ENCODE measurements around the gene RACGAP1.

Gene RACGAP1

GRCh38 chr12:49941556-49942511 is 83.5 kb downstream of the RACGAP1 start:
- DNase-seq (ENCODE audit: low read depth in 2 of 2): no peak

- DNase-seq (ENCODE audit: low read depth in 2 of 2): no peak
Observed at GRCh38 chr12:49939707-49940106, 85.6 kb downstream of the RACGAP1 start.

- DNase-seq (ENCODE audit: low read depth in 2 of 2): no peak
Observed at GRCh38 chr12:49939307-49939706, 86.0 kb downstream of the RACGAP1 start.

Data from stimulated activated CD8-positive, alpha-beta memory T cell treated with anti-CD3 and anti-CD28 coated beads, Interleukin-2, amount 100 ng/mL, for 1 hour (primary cell).